Spleen (tissue), 7 donors: ENCODE measurements around the gene GHRH.

ENCODE experiments used
- CTCF ChIP-seq, 11 experiments: fragments of 200-600 bp in 7 of 11; fragments of 450-650 bp in 4 of 11; sonication (generic) in 4 of 11; IDR thresholded peaks in 8 of 11; conservative IDR thresholded peaks in 3 of 11; 1 replicate in 7 of 11; 2 replicates in 4 of 11; pipeline versions ENCODE4 v1.4.0 to v1.8.0; 2016 to 2021; ENCODE audit warnings: antibody characterized with exemption in 11 of 11, inconsistent platforms in 4 of 11, mild to moderate bottlenecking in 1 of 11
- POLR2A ChIP-seq, 3 donors: fragments of 450-650 bp; IDR thresholded peaks; one replicate each; pipeline ENCODE4 v1.5.1; 2017; ENCODE audit warnings: antibody characterized with exemption in 3 of 3, mild to moderate bottlenecking in 1 of 3
- POLR2AphosphoS5 ChIP-seq, 3 donors: sonication (generic); formaldehyde crosslinking; IDR thresholded peaks; one replicate each; pipeline ENCODE4 v1.5.1; 2017; ENCODE audit warnings: antibody characterized with exemption in 3 of 3
- donor health status: DM: no; HTN: no; CAD: no; lungs with moderate emphysema.
- donor health status: DM: no; HTN: no; CAD: no.
- donor health status: DM: no; HTN: no; CAD: no.

GRCh38 chr20:37299718-37300528 is 38.3 kb upstream of the GHRH start:
- TF ChIP-seq CTCF (IDR thresholded peaks at IDR 0.05 in 8 of 11, conservative IDR thresholded peaks at IDR 0.05 in 3 of 11) (no peak), POLR2A (IDR thresholded peaks at IDR 0.05) (no peak), POLR2AphosphoS5 (IDR thresholded peaks at IDR 0.05) (no peak)
